NK-92 treated with Interleukin-12 subunit alpha and Interleukin-12 subunit beta, amount 100 ng/mL, for 24 hours (cell line): ENCODE data around the gene SARDH.

Experiments used
- DNase-seq: peaks from one replicate; lab custom pipeline; 2025; lab: John Stamatoyannopoulos, UW

The SARDH gene

GRCh38 chr9:133733796-133734533, 4.2 kb downstream of the SARDH start:
- DNase-seq = no peak

DNA sequence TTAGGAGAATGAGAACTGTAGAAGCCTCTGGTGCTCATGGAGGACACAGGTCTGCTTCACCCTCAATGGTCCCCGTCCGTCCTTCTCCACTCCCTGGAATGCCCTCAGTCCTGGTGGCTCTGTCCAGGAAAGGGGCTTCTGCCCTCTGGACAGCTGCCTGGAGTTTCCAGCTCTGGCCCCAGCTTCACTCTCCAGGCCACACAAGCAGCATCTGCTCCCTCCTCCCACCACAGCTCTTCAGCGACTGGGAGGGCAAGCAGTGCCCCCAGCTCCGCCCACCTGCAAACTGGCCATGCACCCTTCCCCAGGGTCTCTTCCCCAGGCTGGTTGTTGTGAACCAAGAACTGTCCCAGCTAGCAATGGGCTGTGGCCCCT, 4.7 kb downstream of the SARDH start:
- DNase-seq = no peak

DNA sequence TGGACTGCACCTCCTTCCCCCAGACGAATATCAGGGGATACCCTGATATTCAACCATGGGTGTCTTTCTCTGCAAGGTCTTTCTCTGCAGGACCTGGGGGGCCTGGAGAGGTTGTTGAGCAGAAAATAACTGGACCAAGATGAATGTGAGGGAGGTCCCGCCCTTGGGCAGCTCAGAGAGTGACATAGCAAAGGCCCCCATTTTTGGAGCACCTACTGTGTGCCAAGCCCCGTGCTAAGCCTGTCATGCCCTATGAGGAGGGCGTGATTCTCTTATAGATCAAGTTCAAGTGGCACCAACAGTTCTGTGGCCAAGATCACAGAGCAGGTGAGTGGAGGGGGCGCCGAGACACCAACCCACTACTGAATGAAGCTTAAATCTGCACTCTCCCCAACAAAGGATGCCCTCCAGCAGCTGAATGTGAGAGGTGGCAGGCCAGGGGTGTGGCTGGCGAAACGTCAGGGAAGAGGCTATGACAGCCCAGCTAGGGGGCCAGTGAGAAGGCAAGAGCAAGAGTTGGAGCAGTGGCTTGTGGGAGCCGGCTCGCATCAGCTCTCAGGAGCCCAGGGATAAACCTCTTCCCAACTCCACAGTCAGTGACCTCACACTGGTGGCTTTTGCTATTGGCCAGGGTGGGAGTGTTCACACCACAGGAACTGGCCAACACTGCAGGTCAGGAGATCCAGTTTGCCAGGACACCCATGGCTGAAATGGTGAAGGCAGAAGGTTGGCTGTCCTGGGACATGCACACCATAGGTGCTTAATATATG, 5.3 kb downstream of the SARDH start:
- no peak for DNase-seq

DNA sequence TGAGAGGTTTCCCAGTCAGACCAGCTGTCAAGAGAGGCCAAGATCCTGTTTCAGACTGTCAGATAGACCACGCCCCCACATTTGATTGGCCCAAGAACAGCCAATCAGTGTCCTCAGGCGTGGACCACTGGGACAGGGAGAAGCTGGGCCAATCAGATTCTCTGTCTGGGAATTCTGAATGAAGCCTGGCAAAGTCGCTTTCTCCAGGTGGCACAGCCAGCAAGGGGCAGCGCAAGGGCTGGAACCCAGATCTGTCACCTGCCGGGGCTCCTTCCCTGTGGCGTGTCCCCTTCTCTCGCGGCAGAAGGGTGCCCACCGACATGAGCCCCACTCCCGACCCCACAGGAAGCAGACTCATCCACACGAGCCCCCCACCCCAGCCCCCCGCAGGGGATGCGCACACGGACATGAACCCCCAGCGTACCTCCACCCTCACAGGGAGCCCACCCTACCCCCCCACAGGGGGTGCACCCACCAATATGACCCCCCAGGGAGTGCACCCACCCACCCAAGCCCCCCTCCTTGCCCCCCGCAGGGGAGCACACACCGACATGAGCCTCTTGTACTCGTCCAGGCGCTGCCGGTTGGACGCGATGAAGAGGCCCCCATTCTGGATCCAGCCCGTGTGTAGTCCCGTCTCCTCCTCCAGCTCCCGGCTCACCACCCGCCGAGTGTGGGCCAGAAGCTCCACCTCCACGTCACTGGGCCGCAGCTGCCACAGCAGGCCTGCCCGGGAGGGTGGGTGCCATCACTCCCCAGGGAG, 6.1 kb downstream of the SARDH start:
- no peak for DNase-seq

DNA sequence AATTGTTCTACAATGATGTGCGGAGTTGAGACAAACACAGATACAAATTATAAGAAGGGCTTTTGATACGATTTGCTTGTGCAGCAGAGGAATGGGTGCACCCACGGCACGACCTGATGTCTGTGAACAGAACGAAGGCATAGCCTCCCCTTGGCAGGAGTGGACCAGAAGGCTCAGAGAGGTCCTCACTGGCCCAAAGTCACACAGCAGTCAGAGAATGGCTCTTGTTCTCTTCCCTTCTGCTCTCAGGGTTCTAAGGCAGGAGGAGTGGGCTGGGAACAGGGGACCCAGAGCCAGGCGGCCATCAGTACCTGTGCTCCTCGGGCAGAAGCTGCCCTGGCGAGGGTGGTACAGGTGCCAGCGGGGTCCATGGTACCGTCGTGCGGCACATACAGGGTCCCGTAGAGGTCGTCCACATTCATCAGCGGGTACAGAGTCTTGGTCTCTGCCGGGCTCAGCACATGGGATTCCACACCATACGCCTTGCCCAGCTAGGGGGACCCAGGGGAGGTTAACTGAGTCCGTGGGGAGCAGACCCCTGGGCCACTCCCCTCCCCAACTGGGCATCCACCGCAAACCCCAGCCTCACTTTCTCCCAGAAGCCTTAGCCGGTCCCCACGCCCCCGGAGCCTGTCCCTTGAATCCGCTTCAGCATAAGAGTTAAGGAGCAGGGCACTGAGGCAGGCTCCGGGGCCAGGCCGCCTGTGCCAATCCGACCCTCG, 7.0 kb downstream of the SARDH start:
- DNase-seq = no peak

GRCh38 chr9:133729617-133730281, 8.4 kb downstream of the SARDH start:
- DNase-seq = no peak

GRCh38 chr9:133728856-133729616, 9.1 kb downstream of the SARDH start:
- DNase-seq = no peak

DNA sequence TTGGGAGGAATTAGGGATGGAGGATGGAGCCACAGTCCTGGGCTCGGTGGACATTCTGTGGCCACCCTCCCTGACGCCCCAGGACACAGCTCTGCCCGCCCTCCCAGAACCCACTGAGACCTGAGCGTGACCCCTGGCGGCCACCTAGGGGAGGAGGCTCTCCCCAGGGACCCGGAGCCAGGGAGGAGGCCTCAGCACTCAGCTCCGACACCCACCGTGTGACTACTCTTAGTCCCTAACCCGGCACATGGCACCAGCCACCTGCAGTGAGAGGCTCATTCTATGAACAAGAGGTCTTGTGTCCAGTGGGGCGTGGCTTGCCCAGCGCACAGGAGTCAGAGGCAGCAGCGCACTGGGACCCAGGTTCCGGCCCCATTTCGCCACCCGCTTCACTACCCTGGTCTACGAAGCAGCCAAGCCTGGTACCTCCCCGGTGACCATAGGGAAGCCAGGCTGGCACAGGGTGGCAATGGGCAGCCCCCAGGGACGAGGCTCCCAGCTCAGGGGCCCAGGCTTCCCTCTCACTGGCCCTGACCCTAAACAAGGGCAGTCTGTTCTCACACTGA, 10.2 kb downstream of the SARDH start:
- no peak for DNase-seq

- DNase-seq = no peak
Observed at GRCh38 chr9:133727277-133727875, 10.8 kb downstream of the SARDH start.

DNA sequence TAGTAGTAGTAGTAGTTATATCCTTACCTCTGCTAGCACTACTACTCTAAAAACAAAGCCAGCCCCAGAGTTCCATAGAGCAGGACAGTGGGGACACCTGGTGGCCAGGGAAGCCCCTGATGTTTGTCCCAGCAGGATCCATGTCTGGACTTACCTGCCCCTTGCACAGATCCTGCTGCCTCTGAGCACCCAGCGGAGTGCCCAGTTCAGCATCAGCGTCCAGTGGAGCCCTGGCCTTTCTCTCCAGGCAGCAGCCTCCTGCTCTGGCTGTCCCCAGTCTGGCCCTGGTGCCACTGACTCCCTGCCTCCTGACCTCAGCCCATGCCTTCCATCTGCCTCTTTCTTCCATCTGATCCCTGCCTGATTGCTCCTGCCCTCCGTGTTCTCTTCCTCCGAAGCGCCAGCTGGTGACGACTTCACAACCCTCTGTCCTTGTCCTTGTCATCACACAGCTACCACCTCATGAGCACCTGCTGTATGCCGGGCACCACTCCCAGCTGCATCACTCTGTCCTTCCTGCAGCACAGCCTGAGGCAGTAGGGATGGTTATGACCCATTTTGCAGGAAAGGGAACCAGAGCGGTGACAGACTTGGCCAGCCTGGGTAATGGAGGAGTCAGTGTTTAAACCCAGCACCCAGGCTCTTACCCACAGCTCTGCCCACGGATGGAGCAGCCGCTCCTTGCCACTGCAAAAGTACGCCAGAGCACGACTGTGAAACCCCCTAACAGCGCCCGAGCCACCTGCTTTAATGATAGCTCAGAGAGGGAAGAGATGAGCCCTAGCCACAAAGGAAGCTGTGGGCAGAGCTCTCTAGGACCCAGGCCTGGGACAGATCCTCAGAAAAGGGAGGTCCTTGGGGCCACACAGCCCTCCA, 11.5 kb downstream of the SARDH start:
- no peak for DNase-seq

DNA sequence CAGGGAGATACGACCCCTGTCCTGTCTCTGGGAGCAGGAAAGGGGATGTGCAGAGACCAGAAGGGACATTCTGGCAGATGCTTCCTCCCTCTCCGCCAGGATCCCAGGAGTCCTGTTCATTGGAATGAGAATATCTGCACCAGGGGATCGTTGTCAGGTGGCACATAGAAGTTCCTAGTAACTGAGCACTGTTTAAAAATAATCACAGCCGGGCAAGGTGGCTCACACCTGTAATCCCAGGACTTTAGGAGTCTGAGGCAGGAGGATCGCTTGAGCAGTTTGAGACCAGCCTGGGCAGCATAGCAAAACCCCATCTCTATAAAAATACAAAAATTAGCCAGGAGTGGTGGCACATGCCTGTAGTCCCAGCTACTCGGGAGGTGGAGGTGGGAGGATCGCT, 12.3 kb downstream of the SARDH start:
- no peak for DNase-seq

DNA sequence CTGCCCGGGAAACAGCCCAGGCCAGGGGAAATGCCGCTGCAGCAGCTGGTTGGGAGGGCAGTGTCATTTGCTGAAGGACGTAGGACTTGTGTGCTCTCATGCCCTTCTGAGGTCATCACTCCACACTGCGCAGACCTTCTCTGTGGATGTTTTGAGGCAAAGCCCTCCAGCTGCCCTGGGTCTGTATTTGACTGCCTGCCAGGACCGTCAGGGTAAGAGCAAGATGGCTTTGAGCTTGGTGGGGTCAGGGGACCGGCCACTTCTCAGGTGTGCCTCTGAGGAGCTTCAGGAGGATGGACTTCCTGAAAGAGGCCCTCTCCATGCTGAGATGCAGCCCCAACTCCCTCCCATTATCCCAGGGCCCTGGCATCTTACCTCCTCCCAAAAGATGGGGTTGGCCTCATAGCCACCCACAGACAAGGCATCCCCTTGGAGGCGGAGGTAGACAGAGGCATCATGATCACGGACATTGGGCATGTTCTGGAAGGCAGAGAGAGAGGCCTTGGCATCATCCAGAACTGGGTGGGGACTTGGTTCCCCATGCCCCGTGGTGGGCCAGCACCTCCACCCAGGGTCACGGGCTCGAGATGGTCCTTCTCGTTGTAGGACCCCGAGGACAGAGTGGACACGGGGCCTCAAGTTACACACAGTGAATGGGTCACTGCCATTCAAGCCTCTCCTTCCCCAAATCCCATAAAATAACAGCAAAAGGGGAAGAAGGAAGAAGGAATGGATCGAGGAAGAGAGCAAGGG, 19.4 kb downstream of the SARDH start:
- DNase-seq = no peak

GRCh38 chr9:133717113-133718031, 20.8 kb downstream of the SARDH start:
- no peak for DNase-seq

DNA sequence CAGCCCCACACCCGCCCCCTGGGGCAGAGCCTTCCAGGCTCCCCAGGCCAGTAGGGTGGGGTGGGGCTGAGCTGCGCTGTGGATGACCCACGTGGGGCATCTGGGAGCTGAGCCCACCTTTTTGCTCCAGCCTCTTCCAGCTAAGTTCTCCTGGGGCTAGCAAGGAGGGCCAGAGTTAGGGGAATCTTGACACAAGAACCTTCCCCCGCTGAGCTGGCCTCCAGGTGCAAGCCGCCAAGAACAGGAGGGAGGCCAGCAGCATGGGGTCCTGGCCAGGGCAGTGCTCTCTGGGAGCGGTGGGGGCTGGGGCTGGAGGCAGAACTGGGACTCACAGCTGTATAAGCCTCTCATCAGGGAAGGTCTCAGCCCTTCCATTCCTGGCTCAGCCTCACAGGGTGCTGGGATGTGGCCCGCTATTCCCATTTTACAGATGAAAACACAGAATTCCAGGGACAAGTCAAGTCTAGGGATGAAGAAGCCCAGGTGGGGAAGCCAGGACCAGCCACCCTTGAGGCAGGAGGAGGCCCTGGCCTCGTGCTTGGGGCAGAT, 21.5 kb downstream of the SARDH start:
- no peak for DNase-seq

GRCh38 chr9:133715866-133716563, 22.1 kb downstream of the SARDH start:
- no peak for DNase-seq

DNA sequence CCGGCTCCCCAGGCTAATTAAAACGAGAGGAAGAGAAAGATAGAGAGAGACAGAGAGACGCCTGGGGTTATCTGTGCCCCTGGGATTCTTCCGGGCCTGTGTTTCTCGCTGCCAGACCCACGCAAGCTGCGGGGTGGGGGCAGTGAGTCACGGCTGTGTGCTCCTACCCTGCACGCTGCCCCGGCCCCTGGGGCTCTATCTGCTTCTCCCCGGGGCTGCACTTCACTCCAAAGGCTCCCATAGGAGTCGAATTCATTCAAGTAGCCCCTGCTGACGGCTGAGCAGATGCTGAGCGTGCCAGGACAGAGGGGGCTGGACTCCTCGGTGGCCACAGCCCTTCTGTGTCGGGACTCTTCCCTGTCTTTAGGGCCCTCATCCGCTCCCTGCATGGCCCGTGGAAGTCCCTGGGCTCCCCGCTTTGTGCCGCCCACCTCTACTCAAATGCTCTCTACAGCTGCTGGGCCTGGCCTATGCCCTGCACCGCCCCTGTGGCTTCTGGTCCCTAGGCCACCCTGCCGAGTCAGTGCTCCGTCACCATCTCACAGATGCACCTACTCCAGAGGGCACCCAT, 22.8 kb downstream of the SARDH start:
- DNase-seq = no peak
